MM.1S (cell line): Measurements from ENCODE around the gene SUPT3H.

Source experiments
- DNase-seq: peaks from one replicate; pipeline ENCODE4 v3.0.0-alpha.2; 2015
- H2AFZ ChIP-seq: fragments of 300-600 bp; sonication (generic); 2 replicates; pipeline ENCODE4 v1.6.0; 2016; ENCODE audit warnings: antibody characterized with exemption, low read length
- H3F3A ChIP-seq: fragments of 300-600 bp; sonication (generic); 2 replicates; pipeline ENCODE4 v1.6.1; 2016; ENCODE audit warnings: mild to moderate bottlenecking, antibody characterized with exemption, low read length, moderate library complexity, mixed read lengths; ENCODE audit not compliant: insufficient read depth
- H3K27ac ChIP-seq: fragments of 300-600 bp; sonication (generic); 2 replicates; pipeline ENCODE4 v1.5.1; 2016; ENCODE audit warnings: mild to moderate bottlenecking, low read length
- H3K27me3 ChIP-seq: fragments of 300-600 bp; sonication (generic); replicated peaks from 2 replicates; pipeline ENCODE4 v1.6.0; 2016; ENCODE audit warnings: low read length; ENCODE audit not compliant: insufficient read depth
- H3K36me3 ChIP-seq: fragments of 300-600 bp; sonication (generic); replicated peaks from 2 replicates; pipeline ENCODE4 v1.6.1; 2016; ENCODE audit warnings: mild to moderate bottlenecking, low read length, mixed read lengths; ENCODE audit not compliant: insufficient read depth
- H3K4me1 ChIP-seq: fragments of 300-600 bp; sonication (generic); 2 replicates; pipeline ENCODE4 v1.6.1; 2016; ENCODE audit warnings: low read length, mixed read lengths
- H3K4me2 ChIP-seq: fragments of 300-600 bp; sonication (generic); 2 replicates; pipeline ENCODE4 v1.6.0; 2016; ENCODE audit warnings: low read depth, low read length
- H3K4me3 ChIP-seq: fragments of 300-600 bp; sonication (generic); 2 replicates; pipeline ENCODE4 v1.5.1; 2016; ENCODE audit warnings: low read length, mixed read lengths
- H3K79me2 ChIP-seq: fragments of 300-600 bp; sonication (generic); 2 replicates; pipeline ENCODE4 v1.6.1; 2016; ENCODE audit warnings: mixed run types, low read length, mixed read lengths
- H3K9ac ChIP-seq: fragments of 300-600 bp; sonication (generic); 2 replicates; pipeline ENCODE4 v1.6.1; 2016; ENCODE audit warnings: low read length, mixed read lengths
- H3K9me2 ChIP-seq: fragments of 300-600 bp; sonication (generic); replicated peaks from 2 replicates; pipeline ENCODE4 v1.6.1; 2016; ENCODE audit warnings: mild to moderate bottlenecking, low read length, mixed read lengths; ENCODE audit not compliant: insufficient read depth
- H3K9me3 ChIP-seq: fragments of 300-600 bp; sonication (generic); replicated peaks from 2 replicates; pipeline ENCODE4 v1.6.1; 2016; ENCODE audit warnings: mild to moderate bottlenecking, low read length, mixed read lengths; ENCODE audit not compliant: insufficient read depth
- H4K20me1 ChIP-seq: fragments of 300-600 bp; sonication (generic); 2 replicates; pipeline ENCODE4 v1.6.1; 2016; ENCODE audit warnings: mild to moderate bottlenecking, low read length, moderate library complexity, mixed read lengths; ENCODE audit not compliant: insufficient read depth
- CTCF ChIP-seq: fragments of 300-600 bp; sonication (generic); IDR thresholded peaks from 2 replicates; pipeline ENCODE4 v1.5.1; 2016; ENCODE audit warnings: antibody characterized with exemption, low read length, mixed read lengths
- EZH2 ChIP-seq: fragments of 300-600 bp; sonication (generic); optimal IDR thresholded peaks from 2 replicates; pipeline ENCODE3; 2017; ENCODE audit warnings: low read depth, mild to moderate bottlenecking, antibody characterized with exemption, low read length, mixed read lengths
- EZH2phosphoT487 ChIP-seq: fragments of 300-600 bp; sonication (generic); IDR thresholded peaks from 2 replicates; pipeline ENCODE4 v1.6.1; 2018; ENCODE audit warnings: antibody characterized with exemption, low read length

Gene SUPT3H

GRCh38 chr6:45378334-45378926, 696 bp upstream of the SUPT3H start:
- no peaks in the 10 kb centered on the region for H3K9me3 ChIP-seq
- H2AFZ ChIP-seq: peak overlapping the region; percentile 94
- H3F3A ChIP-seq: peaks cover 4% of the 10 kb centered on the region; the same call in 1 of the 2 replicates
- H3K9ac ChIP-seq: peak overlapping the region; percentile 92
- no peaks in the 10 kb centered on the region for H3K36me3 ChIP-seq
- H3K4me2 ChIP-seq: peak overlapping the region; percentile 56
- peak overlapping the region; percentile 82 for H3K27ac ChIP-seq
- H4K20me1 ChIP-seq: no peaks in the 10 kb centered on the region
- 0 out of 2 replicates have a peak, but pooled peaks cover 7% of the 10 kb centered on the region for H3K4me1 ChIP-seq
- H3K79me2 ChIP-seq: no peaks in the 10 kb centered on the region
- H3K4me3 ChIP-seq: peak overlapping the region; percentile 92
- peak; percentile 36 for DNase-seq
- no peaks in the 10 kb centered on the region for H3K9me2 ChIP-seq
- no peak for TF ChIP-seq EZH2phosphoT487
- no peak for TF ChIP-seq CTCF
- no peak for TF ChIP-seq EZH2
- H3K27me3 ChIP-seq: no peaks in the 10 kb centered on the region

GRCh38 chr6:45377043-45377553, 636 bp downstream of the SUPT3H start:
- Histone ChIP-seq H3K9ac (peak overlapping the region; percentile 92), H3K4me2 (peak overlapping the region; percentile 56), H4K20me1 (no peaks in the 10 kb centered on the region), H3K27me3 (no peaks in the 10 kb centered on the region), H3F3A (peaks cover 4% of the 10 kb centered on the region; the same call in 1 of the 2 replicates), H3K4me1 (0 out of 2 replicates have a peak, but pooled peaks cover 7% of the 10 kb centered on the region), H3K9me3 (no peaks in the 10 kb centered on the region), H3K27ac (peak overlapping the region; percentile 82; the same call in 1 of the 2 replicates), H3K79me2 (no peaks in the 10 kb centered on the region), H3K36me3 (no peaks in the 10 kb centered on the region), H3K4me3 (peak overlapping the region; percentile 92), H3K9me2 (no peaks in the 10 kb centered on the region), H2AFZ (peak overlapping the region; percentile 94)
- DNase-seq: peak; percentile 17
- TF ChIP-seq EZH2phosphoT487 (no peak), CTCF (no peak), EZH2 (no peak)

GRCh38 chr6:45376310-45377042, 1.3 kb downstream of the SUPT3H start:
- Histone ChIP-seq H3K9me3 (no peaks in the 10 kb centered on the region), H2AFZ (peak overlapping the region; percentile 94), H3K4me1 (0 out of 2 replicates have a peak, but pooled peaks cover 7% of the 10 kb centered on the region), H3K27me3 (no peaks in the 10 kb centered on the region), H3K27ac (no peak overlapping the region), H3K36me3 (no peaks in the 10 kb centered on the region), H3K4me2 (peak overlapping the region; percentile 56), H3F3A (peaks cover 4% of the 10 kb centered on the region; the same call in 1 of the 2 replicates), H4K20me1 (no peaks in the 10 kb centered on the region), H3K9ac (peak overlapping the region; percentile 92; the same call in 1 of the 2 replicates), H3K4me3 (peak overlapping the region; percentile 92), H3K79me2 (no peaks in the 10 kb centered on the region), H3K9me2 (no peaks in the 10 kb centered on the region)
- TF ChIP-seq CTCF: no peak
- no peak for DNase-seq
